CD14-positive monocyte (primary cell): ENCODE measurements around the gene CARD11. TPM values are rescaled to one million over a fixed set of nuclear protein-coding genes. Genes with fewer than 3 reads are reported as not detected.

Experiments
- DNase-seq, 3 donors: peaks; one replicate each; pipeline ENCODE4 v3.0.0-alpha.2; 2011 to 2022
- H2AFZ ChIP-seq: 2 replicates; pipeline ENCODE4 v1.6.0; 2012; ENCODE audit warnings: mild to moderate bottlenecking, low read depth, low read length, inconsistent platforms; ENCODE audit not compliant: insufficient read depth, poor library complexity, severe bottlenecking
- H3K27ac ChIP-seq, 2 donors: 1 replicate in 1 of 2; 2 replicates in 1 of 2; pipeline ENCODE4 v1.5.1; 2012 to 2013; ENCODE audit warnings: low read length in 2 of 2, control low read depth in 1 of 2, inconsistent platforms in 1 of 2, low read depth in 1 of 2, mild to moderate bottlenecking in 1 of 2
- H3K27me3 ChIP-seq, 2 donors: one replicate each; pipeline versions ENCODE4 v1.6.0 to v1.6.1; 2011 to 2013; ENCODE audit warnings: low read length in 2 of 2; ENCODE audit not compliant: control insufficient read depth in 2 of 2, insufficient read depth in 2 of 2
- H3K36me3 ChIP-seq, 2 donors: replicated peaks in 1 of 2; 1 replicate in 1 of 2; 2 replicates in 1 of 2; pipeline versions ENCODE4 v1.5.1 to v1.6.1; 2012 to 2013; ENCODE audit warnings: low read length in 2 of 2, control low read depth in 1 of 2, inconsistent platforms in 1 of 2, mild to moderate bottlenecking in 1 of 2; ENCODE audit not compliant: insufficient read depth in 2 of 2, control insufficient read depth in 1 of 2
- H3K4me1 ChIP-seq, 2 donors: 1 replicate in 1 of 2; 2 replicates in 1 of 2; pipeline versions ENCODE4 v1.5.1 to v1.6.1; 2012 to 2013; ENCODE audit warnings: low read length in 2 of 2, control low read depth in 1 of 2, inconsistent platforms in 1 of 2, mild to moderate bottlenecking in 1 of 2, moderate library complexity in 1 of 2; ENCODE audit not compliant: insufficient read depth in 2 of 2, control insufficient read depth in 1 of 2
- H3K4me2 ChIP-seq: replicated peaks from 2 replicates; pipeline ENCODE3; 2012; ENCODE audit warnings: low read length, moderate library complexity, mild to moderate bottlenecking; ENCODE audit not compliant: poor library complexity, severe bottlenecking; ENCODE audit errors: extremely low read depth
- H3K4me3 ChIP-seq, 3 experiments: fragments of 200-600 bp in 1 of 3; sonication (generic) in 1 of 3; replicated peaks in 1 of 3; 1 replicate in 2 of 3; 2 replicates in 1 of 3; pipeline ENCODE4 v1.5.1; 2011 to 2013; ENCODE audit warnings: low read length in 3 of 3, mild to moderate bottlenecking in 3 of 3, control low read depth in 2 of 3, low read depth in 2 of 3, inconsistent platforms in 1 of 3, moderate library complexity in 1 of 3
- H3K79me2 ChIP-seq: 2 replicates; pipeline ENCODE4 v1.6.0; 2012; ENCODE audit warnings: mild to moderate bottlenecking, control low read depth, inconsistent platforms, low read length, moderate library complexity; ENCODE audit not compliant: insufficient read depth
- H3K9ac ChIP-seq: 2 replicates; pipeline ENCODE4 v1.6.0; 2017; ENCODE audit warnings: low read length, mild to moderate bottlenecking; ENCODE audit not compliant: insufficient read depth, poor library complexity, severe bottlenecking
- H3K9me3 ChIP-seq, 2 donors: replicated peaks in 1 of 2; 1 replicate in 1 of 2; 2 replicates in 1 of 2; pipeline versions ENCODE4 v1.5.1 to v1.6.1; 2012 to 2013; ENCODE audit warnings: low read length in 2 of 2, control low read depth in 1 of 2; ENCODE audit not compliant: control insufficient read depth in 1 of 2, insufficient read depth in 1 of 2
- H4K20me1 ChIP-seq: 2 replicates; pipeline ENCODE4 v1.6.0; 2012; ENCODE audit warnings: mild to moderate bottlenecking, low read length, control low read depth, moderate library complexity; ENCODE audit not compliant: insufficient read depth
- H3K27ac Mint-ChIP-seq, 7 donors: one replicate each; pipeline ENCODE4 v1.8.0; 2020; ENCODE audit warnings: mild to moderate bottlenecking in 7 of 7, mixed read lengths in 7 of 7, moderate library complexity in 6 of 7, inconsistent platforms in 2 of 7
- H3K27me3 Mint-ChIP-seq, 3 donors: one replicate each; pipeline ENCODE4 v1.8.0; 2021 to 2022; ENCODE audit warnings: low read depth in 3 of 3, mild to moderate bottlenecking in 3 of 3, mixed read lengths in 3 of 3, moderate library complexity in 3 of 3, inconsistent platforms in 1 of 3
- H3K36me3 Mint-ChIP-seq, 2 donors: one replicate each; pipeline ENCODE4 v1.8.0; 2020; ENCODE audit warnings: mixed read lengths in 2 of 2, inconsistent platforms in 1 of 2, mild to moderate bottlenecking in 1 of 2
- H3K4me1 Mint-ChIP-seq: one replicate; pipeline ENCODE4 v1.8.0; 2020; ENCODE audit warnings: mild to moderate bottlenecking, mixed read lengths
- H3K4me3 Mint-ChIP-seq, 2 donors: one replicate each; pipeline ENCODE4 v1.8.0; 2020; ENCODE audit warnings: mild to moderate bottlenecking in 2 of 2, mixed read lengths in 2 of 2, moderate library complexity in 1 of 2
- H3K9me3 Mint-ChIP-seq, 7 donors: one replicate each; pipeline ENCODE4 v1.8.0; 2020 to 2022; ENCODE audit warnings: mixed read lengths in 7 of 7, mild to moderate bottlenecking in 6 of 7, moderate library complexity in 6 of 7, inconsistent platforms in 2 of 7
- WGBS: methylation state at CpG from one replicate; pipeline ENCODE4 v1.1.5; 2013; ENCODE audit warnings: missing lambda C conversion rate; ENCODE audit not compliant: insufficient coverage; 5-methylcytosine and 5-hydroxymethylcytosine counted together
- intact Hi-C, 2 donors: fragments of 100-400 bp; cut with micrococcal nuclease; formaldehyde crosslinking; loops; one replicate each; pipeline versions ENCODE4 v1.15.0 to v1.15.1; 2023
- polyA plus RNA-seq, 3 donors: library from polyadenylated mRNA; depleted of rRNA in 1 of 3; unstranded in 2 of 3; stranded (reverse) in 1 of 3; fragments of 300-500 nt in 2 of 3; fragments of >200 nt in 1 of 3; fragmentation: Illumina TruSeq in 2 of 3; gene quantifications; 1 replicate in 2 of 3; 2 replicates in 1 of 3; pipeline ENCODE4 v1.2.3, GENCODE V29; 2012 to 2021
- TF ChIP-seq, protein P1 (sequence below): fragments of 200-600 bp; IDR thresholded peaks from one replicate; pipeline ENCODE4 v1.8.0; 2022; ENCODE audit warnings: antibody characterized with exemption, mild to moderate bottlenecking

Gene CARD11
- polyA plus RNA-seq, 3 donors: 0.04 to 0.17 TPM; not detected in 1

DNA sequence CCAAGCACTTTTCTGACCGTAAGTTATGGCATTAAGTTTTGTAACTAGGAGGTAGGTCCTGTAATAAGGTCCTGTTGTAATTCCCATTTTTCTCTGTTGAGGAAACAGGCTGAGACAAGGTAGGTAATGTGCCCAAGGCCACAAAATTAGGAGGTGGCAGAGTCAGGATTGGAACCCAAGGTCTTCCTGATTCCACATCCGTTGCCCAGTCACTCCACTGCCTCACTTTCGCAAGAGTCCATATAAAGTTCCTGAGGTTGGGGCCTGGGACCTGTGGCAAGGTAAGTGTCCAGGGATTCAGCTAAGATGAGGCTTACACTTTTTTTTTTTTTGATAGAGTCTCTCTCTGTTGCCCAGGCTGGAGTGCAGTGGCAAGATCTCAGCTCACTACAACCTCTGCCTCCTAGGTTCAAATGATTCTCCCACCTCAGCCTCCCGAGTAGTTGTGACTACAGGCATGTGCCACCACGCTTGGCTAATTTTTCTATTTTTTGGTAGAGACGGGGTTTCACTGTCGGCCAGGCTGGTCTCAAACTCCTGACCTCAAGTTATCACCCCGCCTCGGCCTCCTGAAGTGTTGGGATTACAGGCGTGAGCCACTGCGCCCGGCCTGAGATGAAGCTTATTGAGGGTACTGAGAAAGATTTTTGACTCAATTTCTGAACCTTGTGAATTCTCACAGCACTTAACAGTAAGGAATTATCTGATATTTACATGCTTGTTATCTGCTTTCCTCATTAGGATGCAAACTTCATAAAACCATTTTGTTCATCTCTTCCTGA, 179.3 kb downstream of the CARD11 start:
- H3K27me3 ChIP-seq: peaks cover 0 to 8% of the 10 kb centered on the region in 2 donors
- H3K4me3 ChIP-seq: peak overlapping the region in 2 of 3 experiments; percentile 14 to 49
- peak in 2 of 3 donors; percentile 52 to 69 for DNase-seq
- peak overlapping the region; percentile 66 for H3K4me2 ChIP-seq
- peaks cover 29% of the 10 kb centered on the region in 2 donors for H3K4me1 ChIP-seq
- TF ChIP-seq, protein P1, sequence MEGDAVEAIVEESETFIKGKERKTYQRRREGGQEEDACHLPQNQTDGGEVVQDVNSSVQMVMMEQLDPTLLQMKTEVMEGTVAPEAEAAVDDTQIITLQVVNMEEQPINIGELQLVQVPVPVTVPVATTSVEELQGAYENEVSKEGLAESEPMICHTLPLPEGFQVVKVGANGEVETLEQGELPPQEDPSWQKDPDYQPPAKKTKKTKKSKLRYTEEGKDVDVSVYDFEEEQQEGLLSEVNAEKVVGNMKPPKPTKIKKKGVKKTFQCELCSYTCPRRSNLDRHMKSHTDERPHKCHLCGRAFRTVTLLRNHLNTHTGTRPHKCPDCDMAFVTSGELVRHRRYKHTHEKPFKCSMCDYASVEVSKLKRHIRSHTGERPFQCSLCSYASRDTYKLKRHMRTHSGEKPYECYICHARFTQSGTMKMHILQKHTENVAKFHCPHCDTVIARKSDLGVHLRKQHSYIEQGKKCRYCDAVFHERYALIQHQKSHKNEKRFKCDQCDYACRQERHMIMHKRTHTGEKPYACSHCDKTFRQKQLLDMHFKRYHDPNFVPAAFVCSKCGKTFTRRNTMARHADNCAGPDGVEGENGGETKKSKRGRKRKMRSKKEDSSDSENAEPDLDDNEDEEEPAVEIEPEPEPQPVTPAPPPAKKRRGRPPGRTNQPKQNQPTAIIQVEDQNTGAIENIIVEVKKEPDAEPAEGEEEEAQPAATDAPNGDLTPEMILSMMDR: no peak
- intact Hi-C loops: loop anchor here in 1 of 2 donors (2.0 to 5.0 kb wide), 2 partner anchors 127 to 1032 kb away; no protein-coding TSS in a partner anchor
- H3K4me1 Mint-ChIP-seq: peaks cover 30% of the 10 kb centered on the region
- no peaks in the 10 kb centered on the region for H3K36me3 ChIP-seq
- peaks cover 38 to 57% (median 42%) of the 10 kb centered on the region in 3 donors for H3K27me3 Mint-ChIP-seq
- peak overlapping the region; percentile 98 to 100 (median 100) for H3K27ac Mint-ChIP-seq
- H4K20me1 ChIP-seq: no peaks in the 10 kb centered on the region
- peaks cover 0 to 3% (median 0%) of the 10 kb centered on the region in 7 donors for H3K9me3 Mint-ChIP-seq
- peaks cover 4 to 7% of the 10 kb centered on the region in 2 donors for H3K36me3 Mint-ChIP-seq
- peak overlapping the region; percentile 93 to 99 for H3K27ac ChIP-seq
- 93% methylated on average over 3 of the region's 12 CpGs for WGBS
- H3K79me2 ChIP-seq: no peaks in the 10 kb centered on the region
- H3K4me3 Mint-ChIP-seq: peak overlapping the region; percentile 67 to 91
- peak overlapping the region; percentile 69 for H3K9ac ChIP-seq
- H3K9me3 ChIP-seq: no peaks in the 10 kb centered on the region
- H2AFZ ChIP-seq: no peak overlapping the region

DNA sequence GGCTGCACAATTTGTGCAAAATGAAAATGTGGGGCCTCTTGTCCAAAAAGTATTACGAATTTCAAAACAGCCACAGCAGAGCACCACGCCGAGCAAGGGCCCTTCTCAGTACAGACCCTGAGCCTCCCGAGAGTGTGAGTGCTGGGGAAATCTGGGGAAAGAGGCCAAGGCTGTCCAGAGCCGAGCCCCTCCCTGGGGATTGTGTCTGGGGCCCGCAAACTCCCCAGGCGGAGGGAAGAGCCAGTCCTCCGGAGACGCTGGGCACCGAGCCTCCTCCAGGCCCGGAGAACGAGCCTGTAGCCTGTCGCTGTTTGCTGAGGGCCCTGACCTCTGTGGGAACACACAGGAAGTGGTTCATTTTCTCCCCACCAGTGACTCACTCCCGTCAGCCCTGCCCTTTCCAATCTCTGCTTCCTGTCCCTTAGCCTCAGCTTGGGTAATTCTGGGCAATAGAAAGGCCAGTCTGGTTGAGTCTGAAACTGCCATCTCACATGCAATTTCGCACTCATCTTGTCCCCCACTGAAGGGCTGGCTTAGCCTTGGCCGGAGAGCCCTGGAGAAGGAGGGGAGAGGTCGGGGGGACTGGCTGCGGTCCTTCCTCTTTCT, 180.1 kb downstream of the CARD11 start:
- TF ChIP-seq, protein P1: no peak
- peak overlapping the region; percentile 93 to 99 for H3K27ac ChIP-seq
- no peaks in the 10 kb centered on the region for H3K9me3 ChIP-seq
- H3K4me1 ChIP-seq: peaks cover 29% of the 10 kb centered on the region in 2 donors
- peaks cover 0 to 10% of the 10 kb centered on the region in 2 donors for H3K27me3 ChIP-seq
- peaks cover 2 to 7% of the 10 kb centered on the region in 2 donors for H3K36me3 Mint-ChIP-seq
- 0% methylated on average over 9 of the region's 18 CpGs for WGBS
- H3K36me3 ChIP-seq: no peaks in the 10 kb centered on the region
- peak overlapping the region; percentile 46 for H2AFZ ChIP-seq
- peak overlapping the region; percentile 66 for H3K4me2 ChIP-seq
- DNase-seq: peak; percentile 96 to 99 (median 98)
- peaks cover 30% of the 10 kb centered on the region for H3K4me1 Mint-ChIP-seq
- peak overlapping the region; percentile 67 to 91 for H3K4me3 Mint-ChIP-seq
- peak overlapping the region; percentile 69 for H3K9ac ChIP-seq
- peak overlapping the region in 2 of 3 experiments; percentile 28 to 49 for H3K4me3 ChIP-seq
- no peaks in the 10 kb centered on the region for H3K79me2 ChIP-seq
- intact Hi-C loops: loop anchor here in 1 of 2 donors (2.0 to 5.0 kb wide), 3 partner anchors 19 to 1033 kb away; partner anchors contain the start of gene GNA12
- peak overlapping the region; percentile 98 to 100 (median 100) for H3K27ac Mint-ChIP-seq
- H3K27me3 Mint-ChIP-seq: peaks cover 40 to 55% (median 42%) of the 10 kb centered on the region in 3 donors
- H4K20me1 ChIP-seq: no peaks in the 10 kb centered on the region
- H3K9me3 Mint-ChIP-seq: peaks cover 0 to 3% (median 0%) of the 10 kb centered on the region in 7 donors
